IMR-90 (cell line): ENCODE measurements around the gene IL36RN. TPM values are rescaled to one million over a fixed set of nuclear protein-coding genes. Genes with fewer than 3 reads are reported as not detected.

Experiments used
- ATAC-seq: fragments of 200-7000 bp; cut with Tn5 transposase; 2 replicates; pipeline ENCODE4 v1.9.1; 2020; ENCODE audit warnings: low read depth, mild to moderate bottlenecking, moderate library complexity
- BruUV-seq: library from RNA; stranded (reverse); fragments of 400-500 nt; replicated peaks from 2 replicates; lab custom pipeline; 2021; lab: Mats Ljungman, UMichigan
- CTCF ChIA-PET: fragments of 300-600 bp; formaldehyde crosslinking; extraction: SDS; loops from one replicate; lab custom pipeline; 2021; ENCODE audit warnings: antibody characterized with exemption; lab: Yijun Ruan, JAX
- POLR2A ChIA-PET: fragments of 300-600 bp; sonication (Branson Sonifier 250); formaldehyde crosslinking; loops from one replicate; lab custom pipeline; 2022; ENCODE audit warnings: antibody characterized with exemption; ENCODE audit not compliant: unreplicated experiment; lab: Charles Lee
- DNase-seq: peaks from one replicate; pipeline ENCODE4 v3.0.0; 2013
- H2AFZ ChIP-seq: replicated peaks from 2 replicates; pipeline ENCODE3; 2013; ENCODE audit warnings: low read length, mild to moderate bottlenecking; ENCODE audit not compliant: poor library complexity
- H2AK5ac ChIP-seq: 2 replicates; pipeline ENCODE4 v1.6.1; 2013; ENCODE audit warnings: low read depth, low read length, inconsistent platforms
- H2AK9ac ChIP-seq: replicated peaks from 2 replicates; pipeline ENCODE3; 2013; ENCODE audit warnings: mild to moderate bottlenecking, low read depth, low read length, moderate library complexity; ENCODE audit not compliant: poor library complexity
- H2BK120ac ChIP-seq: 2 replicates; pipeline ENCODE4 v1.6.1; 2013; ENCODE audit warnings: low read depth, low read length, inconsistent platforms
- H2BK15ac ChIP-seq: 3 replicates; pipeline ENCODE4 v1.6.1; 2013; ENCODE audit warnings: low read depth, low read length, inconsistent platforms
- H2BK20ac ChIP-seq: 2 replicates; pipeline ENCODE4 v1.6.1; 2013; ENCODE audit warnings: low read depth, mild to moderate bottlenecking, inconsistent platforms, low read length, moderate library complexity
- H2BK5ac ChIP-seq: 2 replicates; pipeline ENCODE4 v1.6.1; 2013; ENCODE audit warnings: mild to moderate bottlenecking, low read depth, low read length, inconsistent platforms; ENCODE audit not compliant: poor library complexity, severe bottlenecking
- H3K14ac ChIP-seq: replicated peaks from 2 replicates; pipeline ENCODE4 v1.6.1; 2013; ENCODE audit warnings: low read depth, low read length, inconsistent platforms
- H3K18ac ChIP-seq: 2 replicates; pipeline ENCODE4 v1.6.1; 2013; ENCODE audit warnings: low read depth, low read length, control low read depth
- H3K23ac ChIP-seq: 2 replicates; pipeline ENCODE4 v1.6.1; 2013; ENCODE audit warnings: low read depth, low read length, inconsistent platforms
- H3K27ac ChIP-seq: 2 replicates; pipeline ENCODE4 v1.5.1; 2013; ENCODE audit warnings: mild to moderate bottlenecking, control low read depth, low read length; ENCODE audit not compliant: insufficient read depth
- H3K27me3 ChIP-seq: 2 replicates; pipeline ENCODE4 v1.6.1; 2013; ENCODE audit warnings: low read length; ENCODE audit not compliant: control insufficient read depth, insufficient read depth
- H3K36me3 ChIP-seq: 2 replicates; pipeline ENCODE4 v1.6.1; 2013; ENCODE audit warnings: low read length, mixed read lengths; ENCODE audit not compliant: control insufficient read depth, insufficient read depth
- H3K4ac ChIP-seq: 2 replicates; pipeline ENCODE4 v1.6.1; 2013; ENCODE audit warnings: low read depth, low read length, inconsistent platforms
- H3K4me1 ChIP-seq: 2 replicates; pipeline ENCODE4 v1.6.1; 2013; ENCODE audit warnings: low read length, mixed read lengths; ENCODE audit not compliant: control insufficient read depth, insufficient read depth
- H3K4me2 ChIP-seq: 2 replicates; pipeline ENCODE4 v1.6.1; 2013; ENCODE audit warnings: low read depth, mild to moderate bottlenecking, control low read depth, low read length, moderate library complexity
- H3K4me3 ChIP-seq: 2 replicates; pipeline ENCODE4 v1.5.1; 2013; ENCODE audit warnings: low read depth, mild to moderate bottlenecking, control low read depth, low read length, moderate library complexity; ENCODE audit not compliant: insufficient read depth
- H3K56ac ChIP-seq: 2 replicates; pipeline ENCODE4 v1.6.1; 2013; ENCODE audit warnings: low read length, inconsistent platforms; ENCODE audit not compliant: insufficient read depth; ENCODE audit errors: extremely low read depth
- H3K79me1 ChIP-seq, 2 experiments: 2 replicates each; pipeline ENCODE4 v1.6.1; 2013; ENCODE audit warnings: low read length in 2 of 2, inconsistent platforms in 1 of 2, low read depth in 1 of 2
- H3K9ac ChIP-seq: 2 replicates; pipeline ENCODE4 v1.6.1; 2013; ENCODE audit warnings: low read depth, low read length, control low read depth
- H3K9me1 ChIP-seq: 2 replicates; pipeline ENCODE4 v1.6.1; 2013; ENCODE audit warnings: low read length, inconsistent platforms; ENCODE audit not compliant: insufficient read depth
- H3K9me3 ChIP-seq: 2 replicates; pipeline ENCODE4 v1.6.1; 2013; ENCODE audit warnings: low read length; ENCODE audit not compliant: control insufficient read depth, insufficient read depth
- H4K20me1 ChIP-seq: 2 replicates; pipeline ENCODE4 v1.6.1; 2013; ENCODE audit warnings: low read length, inconsistent platforms; ENCODE audit not compliant: insufficient read depth
- H4K5ac ChIP-seq: 2 replicates; pipeline ENCODE4 v1.6.1; 2013; ENCODE audit warnings: mild to moderate bottlenecking, low read depth, low read length, control low read depth
- H4K8ac ChIP-seq, 2 experiments: 2 replicates each; pipeline ENCODE4 v1.6.1; 2013; ENCODE audit warnings: low read depth in 2 of 2, low read length in 2 of 2, control low read depth in 1 of 2, inconsistent platforms in 1 of 2
- H4K91ac ChIP-seq: 2 replicates; pipeline ENCODE4 v1.6.1; 2013; ENCODE audit warnings: low read depth, low read length, inconsistent platforms; ENCODE audit not compliant: insufficient read depth
- BHLHE40 ChIP-seq: fragments of 150-350 bp; IDR thresholded peaks from 2 replicates; pipeline ENCODE4 v1.6.1; 2016; ENCODE audit warnings: mild to moderate bottlenecking, low read depth, low read length
- CHD1 ChIP-seq: IDR thresholded peaks from 2 replicates; pipeline ENCODE4 v1.6.1; 2012; ENCODE audit warnings: low read depth, low read length, improper control_type of control experiment
- FOS ChIP-seq: fragments of 150-350 bp; IDR thresholded peaks from 2 replicates; pipeline ENCODE4 v1.6.1; 2016; ENCODE audit warnings: low read depth, low read length
- MAFK ChIP-seq: IDR thresholded peaks from 2 replicates; pipeline ENCODE4 v1.6.1; 2012; ENCODE audit warnings: low read depth, low read length, improper control_type of control experiment
- MAZ ChIP-seq: IDR thresholded peaks from 2 replicates; pipeline ENCODE4 v1.6.1; 2012; ENCODE audit warnings: low read depth, mild to moderate bottlenecking, low read length, improper control_type of control experiment, moderate library complexity, borderline replicate concordance
- MXI1 ChIP-seq: IDR thresholded peaks from 2 replicates; pipeline ENCODE4 v1.6.1; 2012; ENCODE audit warnings: low read depth, mild to moderate bottlenecking, low read length, moderate library complexity, borderline replicate concordance
- NFE2L2 ChIP-seq: fragments of 150-350 bp; IDR thresholded peaks from 2 replicates; pipeline ENCODE4 v1.6.1; 2016; ENCODE audit warnings: low read depth, mild to moderate bottlenecking, low read length
- POLR2A ChIP-seq: IDR thresholded peaks from 2 replicates; pipeline ENCODE4 v1.6.1; 2012; ENCODE audit warnings: mild to moderate bottlenecking, low read depth, low read length
- RAD21 ChIP-seq: IDR thresholded peaks from 2 replicates; pipeline ENCODE4 v1.6.1; 2012; ENCODE audit warnings: low read length, improper control_type of control experiment
- RCOR1 ChIP-seq: IDR thresholded peaks from 2 replicates; pipeline ENCODE4 v1.6.1; 2012; ENCODE audit warnings: mild to moderate bottlenecking, low read length, improper control_type of control experiment; ENCODE audit not compliant: insufficient replicate concordance
- RFX5 ChIP-seq: IDR thresholded peaks from 2 replicates; pipeline ENCODE4 v1.8.0; 2012; ENCODE audit warnings: low read depth, mild to moderate bottlenecking, low read length, moderate library complexity
- SMC3 ChIP-seq: fragments of 150-350 bp; IDR thresholded peaks from 2 replicates; pipeline ENCODE4 v1.6.1; 2016; ENCODE audit warnings: low read depth, mild to moderate bottlenecking, antibody characterized with exemption, low read length, moderate library complexity
- WGBS, 2 experiments: methylation state at CpG; one replicate each; pipeline versions ENCODE4 v1.1.5 to v1.1.7; 2013; ENCODE audit warnings: missing lambda C conversion rate in 2 of 2; ENCODE audit not compliant: insufficient read length in 1 of 2; ENCODE audit errors: extremely low coverage in 2 of 2; 5-methylcytosine and 5-hydroxymethylcytosine counted together
- dilution Hi-C: fragments of 300-500 bp; cut with HindIII; formaldehyde crosslinking; loops from one replicate; pipeline ENCODE4 v1.14.3; 2018; ENCODE audit warnings: low sequenced_read_pairs; ENCODE audit not compliant: unreplicated experiment
- in situ Hi-C: fragments of 300-500 bp; cut with MboI; formaldehyde crosslinking; loops from 3 replicates; pipeline ENCODE4 v1.14.3; 2019; ENCODE audit warnings: low sequenced_read_pairs, inconsistent platforms, mixed read lengths
- intact Hi-C: fragments of 100-400 bp; cut with micrococcal nuclease; formaldehyde crosslinking; loops from 2 replicates; pipeline ENCODE4 v1.10.0; 2022
- polyA plus RNA-seq, 3 experiments: library from polyadenylated mRNA; depleted of rRNA; stranded (reverse); fragments of >200 nt; gene quantifications; 2 replicates each; pipeline ENCODE4 v1.2.3, GENCODE V29; 2012; ENCODE audit warnings: low replicate concordance in 1 of 3
- total RNA-seq: library from RNA; depleted of rRNA; stranded (reverse); fragments of >200 nt; gene quantifications from 2 replicates; pipeline ENCODE4 v1.2.3, GENCODE V29; 2012
- TF ChIP-seq, protein P1 (sequence below): fragments of 150-350 bp; IDR thresholded peaks from 2 replicates; pipeline ENCODE4 v1.6.1; 2017; ENCODE audit warnings: mild to moderate bottlenecking, antibody characterized with exemption, low read length, low read depth
- TF ChIP-seq, protein P2 (sequence below): conservative IDR thresholded peaks from 2 replicates; pipeline ENCODE4 v1.5.1; 2012; ENCODE audit warnings: mild to moderate bottlenecking, low read depth, low read length, improper control_type of control experiment
- TF ChIP-seq, protein P3 (sequence below): fragments of 150-350 bp; IDR thresholded peaks from 2 replicates; pipeline ENCODE4 v1.6.1; 2016; ENCODE audit warnings: low read depth, mild to moderate bottlenecking, low read length, moderate library complexity, borderline replicate concordance

IL36RN gene
- total and polyA plus RNA-seq, 2 of the 4 experiments (the other 2 are of a cell fraction): not detected

DNA sequence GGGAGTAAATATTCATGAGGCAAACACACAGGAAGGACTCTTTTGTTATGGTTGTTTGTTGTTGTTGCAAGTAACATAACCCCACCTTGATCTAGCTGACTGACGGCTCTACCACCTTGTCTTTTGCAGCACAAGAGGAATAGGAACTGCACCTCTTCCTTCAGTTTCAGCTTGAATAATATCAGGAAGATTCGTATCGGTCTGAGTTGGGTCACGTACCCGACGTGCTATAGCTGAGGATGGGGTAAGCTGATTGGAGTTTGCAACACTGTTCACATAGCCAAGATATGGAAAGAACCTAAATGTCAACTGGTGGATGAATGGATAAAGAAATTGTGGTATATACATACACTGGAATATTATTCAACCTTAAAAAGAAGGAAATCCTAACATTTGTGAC, 53.9 kb downstream of the IL36RN start:
- H3K18ac ChIP-seq: no peak overlapping the region
- no peak overlapping the region for H3K23ac ChIP-seq
- H2AK9ac ChIP-seq: no peak overlapping the region
- dilution Hi-C loops: no loop called here
- no peaks in the 10 kb centered on the region for H4K20me1 ChIP-seq
- H3K27ac ChIP-seq: no peak overlapping the region
- H3K4me3 ChIP-seq: no peak overlapping the region
- H3K9me1 ChIP-seq: no peaks in the 10 kb centered on the region
- BruUV-seq: no TSS peak
- H2BK15ac ChIP-seq: no peak overlapping the region
- H4K5ac ChIP-seq: no peak overlapping the region
- no peak overlapping the region for H3K4ac ChIP-seq
- H3K14ac ChIP-seq: no peak overlapping the region
- in situ Hi-C loops: no loop called here
- intact Hi-C loops: no loop called here
- no peak overlapping the region for H3K56ac ChIP-seq
- H3K9ac ChIP-seq: no peak overlapping the region
- no peaks in the 10 kb centered on the region for H3K79me1 ChIP-seq
- H3K9me3 ChIP-seq: no peaks in the 10 kb centered on the region
- H3K36me3 ChIP-seq: no peaks in the 10 kb centered on the region
- H2BK20ac ChIP-seq: no peak overlapping the region
- H3K4me2 ChIP-seq: no peak overlapping the region
- no peak overlapping the region for H2AFZ ChIP-seq
- no peaks in the 10 kb centered on the region for H3K4me1 ChIP-seq
- peaks cover 10% of the 10 kb centered on the region; the same call in 1 of the 2 replicates for H3K27me3 ChIP-seq
- no peak overlapping the region for H4K91ac ChIP-seq
- WGBS, 2 experiments: no CpG with 5 or more reads among the region's 6 CpGs
- CTCF ChIA-PET: no interaction called here
- no peak overlapping the region for H2BK120ac ChIP-seq
- TF ChIP-seq, protein P1, sequence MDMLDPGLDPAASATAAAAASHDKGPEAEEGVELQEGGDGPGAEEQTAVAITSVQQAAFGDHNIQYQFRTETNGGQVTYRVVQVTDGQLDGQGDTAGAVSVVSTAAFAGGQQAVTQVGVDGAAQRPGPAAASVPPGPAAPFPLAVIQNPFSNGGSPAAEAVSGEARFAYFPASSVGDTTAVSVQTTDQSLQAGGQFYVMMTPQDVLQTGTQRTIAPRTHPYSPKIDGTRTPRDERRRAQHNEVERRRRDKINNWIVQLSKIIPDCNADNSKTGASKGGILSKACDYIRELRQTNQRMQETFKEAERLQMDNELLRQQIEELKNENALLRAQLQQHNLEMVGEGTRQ: no peak
- TF ChIP-seq, protein P2, sequence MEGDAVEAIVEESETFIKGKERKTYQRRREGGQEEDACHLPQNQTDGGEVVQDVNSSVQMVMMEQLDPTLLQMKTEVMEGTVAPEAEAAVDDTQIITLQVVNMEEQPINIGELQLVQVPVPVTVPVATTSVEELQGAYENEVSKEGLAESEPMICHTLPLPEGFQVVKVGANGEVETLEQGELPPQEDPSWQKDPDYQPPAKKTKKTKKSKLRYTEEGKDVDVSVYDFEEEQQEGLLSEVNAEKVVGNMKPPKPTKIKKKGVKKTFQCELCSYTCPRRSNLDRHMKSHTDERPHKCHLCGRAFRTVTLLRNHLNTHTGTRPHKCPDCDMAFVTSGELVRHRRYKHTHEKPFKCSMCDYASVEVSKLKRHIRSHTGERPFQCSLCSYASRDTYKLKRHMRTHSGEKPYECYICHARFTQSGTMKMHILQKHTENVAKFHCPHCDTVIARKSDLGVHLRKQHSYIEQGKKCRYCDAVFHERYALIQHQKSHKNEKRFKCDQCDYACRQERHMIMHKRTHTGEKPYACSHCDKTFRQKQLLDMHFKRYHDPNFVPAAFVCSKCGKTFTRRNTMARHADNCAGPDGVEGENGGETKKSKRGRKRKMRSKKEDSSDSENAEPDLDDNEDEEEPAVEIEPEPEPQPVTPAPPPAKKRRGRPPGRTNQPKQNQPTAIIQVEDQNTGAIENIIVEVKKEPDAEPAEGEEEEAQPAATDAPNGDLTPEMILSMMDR: no peak
- TF ChIP-seq BHLHE40: no peak
- no peak for TF ChIP-seq CHD1
- no peak for TF ChIP-seq MAZ
- TF ChIP-seq POLR2A: no peak
- no peak for TF ChIP-seq MAFK
- no peak for TF ChIP-seq FOS
- TF ChIP-seq RAD21: no peak
- TF ChIP-seq NFE2L2: no peak
- TF ChIP-seq SMC3: no peak
- TF ChIP-seq RCOR1: no peak
- TF ChIP-seq, protein P3, sequence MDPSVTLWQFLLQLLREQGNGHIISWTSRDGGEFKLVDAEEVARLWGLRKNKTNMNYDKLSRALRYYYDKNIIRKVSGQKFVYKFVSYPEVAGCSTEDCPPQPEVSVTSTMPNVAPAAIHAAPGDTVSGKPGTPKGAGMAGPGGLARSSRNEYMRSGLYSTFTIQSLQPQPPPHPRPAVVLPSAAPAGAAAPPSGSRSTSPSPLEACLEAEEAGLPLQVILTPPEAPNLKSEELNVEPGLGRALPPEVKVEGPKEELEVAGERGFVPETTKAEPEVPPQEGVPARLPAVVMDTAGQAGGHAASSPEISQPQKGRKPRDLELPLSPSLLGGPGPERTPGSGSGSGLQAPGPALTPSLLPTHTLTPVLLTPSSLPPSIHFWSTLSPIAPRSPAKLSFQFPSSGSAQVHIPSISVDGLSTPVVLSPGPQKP: no peak
- no peak for TF ChIP-seq MXI1
- no peak for TF ChIP-seq RFX5
- no peak overlapping the region for H2BK5ac ChIP-seq
- POLR2A ChIA-PET: no interaction called here
- no peak overlapping the region for H2AK5ac ChIP-seq
- no peak overlapping the region for H4K8ac ChIP-seq
- ATAC-seq (no peak), DNase-seq (no peak)
